Forelimb muscle (tissue), 1 donor: ENCODE measurements around the gene GNPAT. TPM values are rescaled to one million over a fixed set of nuclear protein-coding genes. Genes with fewer than 3 reads are reported as not detected.

Experiments
- DNase-seq: peaks from one replicate; pipeline ENCODE4 v3.0.0-alpha.2; 2013; ENCODE audit warnings: low read depth
- polyA plus RNA-seq: library from polyadenylated mRNA; unstranded; fragments of 120-200 nt; gene quantifications from one replicate; pipeline ENCODE4 v1.2.1, GENCODE V29; 2013; ENCODE audit not compliant: insufficient read length

The GNPAT gene
- polyA plus RNA-seq, 1 donor, result 60.3 TPM

- DNase-seq, result no peak
Observed at GRCh38 chr1:231242516-231243198, 1.6 kb downstream of the GNPAT start.

GRCh38 chr1:231248778-231249177 is 7.8 kb downstream of the GNPAT start:
- DNase-seq, result no peak

- DNase-seq, result no peak
Observed at GRCh38 chr1:231252336-231252735, 11.3 kb downstream of the GNPAT start.

- no peak for DNase-seq
Observed at GRCh38 chr1:231260351-231260750, 19.3 kb downstream of the GNPAT start.

GRCh38 chr1:231264642-231265041 is 23.6 kb downstream of the GNPAT start:
- DNase-seq, result no peak

GRCh38 chr1:231265379-231265778 is 24.4 kb downstream of the GNPAT start:
- no peak for DNase-seq

- DNase-seq, result no peak
Observed at GRCh38 chr1:231266811-231267322, 25.9 kb downstream of the GNPAT start.

GRCh38 chr1:231272173-231272572 is 31.2 kb downstream of the GNPAT start:
- DNase-seq, result no peak

- no peak for DNase-seq
Observed at GRCh38 chr1:231272880-231273279, 31.9 kb downstream of the GNPAT start.

- DNase-seq, result no peak
Observed at GRCh38 chr1:231274119-231274825, 33.3 kb downstream of the GNPAT start.

GRCh38 chr1:231278100-231278790 is 37.2 kb downstream of the GNPAT start:
- no peak for DNase-seq

GRCh38 chr1:231279081-231279480 is 38.1 kb downstream of the GNPAT start:
- DNase-seq, result no peak

- no peak for DNase-seq
Observed at GRCh38 chr1:231279683-231280082, 38.7 kb downstream of the GNPAT start.

- DNase-seq, result no peak
Observed at GRCh38 chr1:231284441-231284840, 43.4 kb downstream of the GNPAT start.

- no peak for DNase-seq
Observed at GRCh38 chr1:231286603-231287002, 45.6 kb downstream of the GNPAT start.

GRCh38 chr1:231295938-231296337 is 54.9 kb downstream of the GNPAT start:
- DNase-seq, result no peak

GRCh38 chr1:231301990-231302389 is 61.0 kb downstream of the GNPAT start:
- DNase-seq, result no peak

- no peak for DNase-seq
Observed at GRCh38 chr1:231310391-231310934, 69.5 kb downstream of the GNPAT start.

GRCh38 chr1:231311720-231312431 is 70.9 kb downstream of the GNPAT start:
- DNase-seq, result no peak

- no peak for DNase-seq
Observed at GRCh38 chr1:231312432-231312788, 71.4 kb downstream of the GNPAT start.

GRCh38 chr1:231313661-231314060 is 72.6 kb downstream of the GNPAT start:
- no peak for DNase-seq

GRCh38 chr1:231315887-231316286 is 74.9 kb downstream of the GNPAT start:
- DNase-seq, result no peak
